NCI-H774 (cell line): ENCODE data around the gene ARMH4.
A peak's percentile ranks its signal among the peaks of the same experiment; 100 is the strongest.

ENCODE experiments used
- DNase-seq: peaks from one replicate; lab custom pipeline; 2025; lab: John Stamatoyannopoulos, UW

The ARMH4 gene

GRCh38 chr14:58100735-58101368 is 51.2 kb downstream of the ARMH4 start:
- no peak for DNase-seq

DNA sequence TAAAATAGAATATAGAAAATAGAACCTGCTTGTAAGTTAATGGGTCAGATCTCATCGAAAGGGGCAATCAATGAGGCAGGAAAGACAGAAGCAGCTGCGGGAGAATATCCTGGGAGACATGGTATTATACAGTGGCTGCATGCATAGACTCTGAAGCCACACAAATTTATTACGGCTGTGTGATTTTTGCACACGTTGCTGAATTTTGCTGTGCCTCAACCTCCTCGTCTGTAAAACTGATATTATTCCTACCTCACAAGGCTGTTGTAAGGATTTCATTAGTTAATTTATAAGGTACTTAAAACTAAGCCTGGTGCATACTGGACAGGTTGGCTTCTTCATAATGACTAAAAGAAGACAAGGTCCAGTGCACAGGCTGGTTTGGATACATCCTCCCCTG is 52.3 kb downstream of the ARMH4 start:
- DNase-seq = no peak

- no peak for DNase-seq
Measured at GRCh38 chr14:58098507-58098906, 53.5 kb downstream of the ARMH4 start.

DNA sequence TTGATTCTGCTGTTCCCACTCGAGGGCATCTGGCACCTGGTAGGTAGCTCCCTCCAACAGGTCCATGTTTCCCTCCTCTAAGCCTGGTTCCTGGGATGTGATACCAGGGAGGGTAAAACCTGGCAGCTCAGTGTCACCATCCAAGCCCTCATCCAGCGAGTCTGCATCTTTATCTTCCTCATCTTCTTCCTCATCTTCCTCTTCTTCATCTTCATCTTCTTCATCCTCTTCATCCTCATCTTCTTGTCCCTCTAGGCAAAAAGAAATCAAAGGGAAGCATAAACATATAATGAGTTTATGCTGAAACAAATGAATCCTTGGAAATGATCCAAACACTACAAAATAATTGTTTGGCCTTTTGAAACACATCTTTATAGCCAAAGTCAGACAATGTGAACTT is 55.3 kb downstream of the ARMH4 start:
- no peak for DNase-seq

DNA sequence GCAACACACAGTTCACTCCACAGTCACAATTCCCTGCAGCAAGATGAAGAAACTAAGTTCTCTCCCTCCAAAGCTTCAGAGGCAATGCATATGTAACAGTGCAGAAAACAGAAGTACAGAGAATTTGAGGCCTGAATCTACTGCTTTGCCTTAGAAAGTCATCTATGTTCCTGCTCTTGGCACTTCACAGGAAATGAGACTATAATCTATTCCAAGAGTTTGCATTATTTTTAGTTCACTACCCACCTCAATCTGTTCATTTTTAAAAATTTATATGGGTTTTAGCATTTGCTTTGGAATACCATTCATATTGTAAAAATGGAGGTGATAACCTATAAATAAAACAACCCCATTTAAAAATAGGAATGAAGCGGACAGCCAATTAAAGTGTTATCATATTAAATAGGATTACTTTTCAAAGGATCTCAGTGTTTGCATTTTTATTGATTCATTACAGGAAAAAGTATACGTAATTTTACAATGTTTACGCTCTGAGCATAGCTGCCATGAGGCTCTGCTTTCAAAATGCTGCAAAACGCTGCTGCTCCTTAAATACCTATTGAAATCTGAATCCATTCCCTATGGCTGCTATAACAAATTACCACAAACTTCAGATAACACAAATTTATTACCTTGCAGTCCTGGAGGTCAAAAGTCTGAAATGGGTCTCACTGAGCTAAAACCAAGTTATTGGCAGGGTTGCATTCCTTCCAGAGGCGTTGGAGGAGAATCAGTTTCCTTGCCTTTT is 60.0 kb downstream of the ARMH4 start:
- DNase-seq = no peak

GRCh38 chr14:58089612-58090011 is 62.4 kb downstream of the ARMH4 start:
- no peak for DNase-seq

DNA sequence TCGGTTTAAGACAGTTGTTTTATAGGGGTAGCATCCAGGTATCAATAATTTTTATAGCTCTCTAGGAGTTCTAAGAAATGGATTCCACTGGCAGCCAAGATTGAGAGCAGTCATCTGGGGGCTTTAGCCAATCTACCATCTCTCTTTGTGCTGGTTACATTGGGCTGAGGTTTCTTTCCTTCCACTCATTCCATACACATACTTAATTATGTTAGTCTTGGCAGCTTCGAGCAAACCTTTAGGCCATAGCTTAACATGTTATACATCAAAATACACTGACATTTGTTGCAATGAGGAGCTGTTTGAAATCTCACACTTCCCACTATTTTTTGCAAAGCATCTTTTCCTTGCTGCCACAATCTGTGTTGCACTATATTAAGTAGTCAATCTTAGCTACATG is 63.1 kb downstream of the ARMH4 start:
- DNase-seq = no peak

GRCh38 chr14:58085877-58086276 is 66.1 kb downstream of the ARMH4 start:
- DNase-seq = no peak

GRCh38 chr14:58082491-58083098 is 69.4 kb downstream of the ARMH4 start:
- no peak for DNase-seq

DNA sequence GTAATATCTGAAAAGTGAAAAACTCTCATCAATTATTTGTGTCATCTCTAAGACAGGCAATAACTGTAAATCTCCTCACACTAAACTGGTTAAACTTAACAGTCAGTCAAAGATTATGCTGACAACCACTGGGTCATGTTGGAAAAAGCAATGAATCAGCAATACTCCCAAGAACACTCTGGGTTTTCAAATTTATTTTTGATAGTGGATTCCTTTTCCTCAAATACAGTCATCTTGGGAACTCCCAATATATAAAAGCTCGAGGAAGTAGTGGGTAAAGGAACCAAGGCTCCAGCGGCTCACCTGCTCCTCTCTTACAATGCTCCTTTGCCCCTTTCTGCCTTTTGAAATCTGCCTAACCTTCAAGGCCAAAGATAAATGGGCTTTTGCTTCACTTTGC is 70.0 kb downstream of the ARMH4 start:
- DNase-seq = no peak

GRCh38 chr14:58078471-58078870 is 73.5 kb downstream of the ARMH4 start:
- DNase-seq = no peak

DNA sequence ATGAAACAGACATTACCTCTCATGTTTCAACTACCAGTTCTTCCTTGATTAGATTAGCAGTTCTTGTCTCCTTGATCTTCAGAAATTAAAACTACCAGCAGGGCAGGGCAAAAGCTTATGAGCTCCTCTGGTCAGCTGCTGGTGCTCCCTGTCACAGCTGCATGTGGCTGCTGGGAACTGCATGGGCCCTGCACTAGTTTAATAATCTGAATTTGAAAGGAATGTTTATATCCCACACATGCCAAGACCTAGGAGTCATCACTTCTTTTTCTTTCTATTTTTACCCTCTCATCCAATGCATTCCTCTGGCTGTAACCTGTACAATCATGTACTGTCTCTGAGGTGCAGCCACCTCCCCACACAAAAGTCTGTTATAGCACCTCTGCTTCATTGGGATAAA is 73.9 kb downstream of the ARMH4 start:
- DNase-seq = no peak

GRCh38 chr14:58077621-58078020 is 74.4 kb downstream of the ARMH4 start:
- DNase-seq = no peak

GRCh38 chr14:58073516-58073915 is 78.5 kb downstream of the ARMH4 start:
- DNase-seq = no peak

DNA sequence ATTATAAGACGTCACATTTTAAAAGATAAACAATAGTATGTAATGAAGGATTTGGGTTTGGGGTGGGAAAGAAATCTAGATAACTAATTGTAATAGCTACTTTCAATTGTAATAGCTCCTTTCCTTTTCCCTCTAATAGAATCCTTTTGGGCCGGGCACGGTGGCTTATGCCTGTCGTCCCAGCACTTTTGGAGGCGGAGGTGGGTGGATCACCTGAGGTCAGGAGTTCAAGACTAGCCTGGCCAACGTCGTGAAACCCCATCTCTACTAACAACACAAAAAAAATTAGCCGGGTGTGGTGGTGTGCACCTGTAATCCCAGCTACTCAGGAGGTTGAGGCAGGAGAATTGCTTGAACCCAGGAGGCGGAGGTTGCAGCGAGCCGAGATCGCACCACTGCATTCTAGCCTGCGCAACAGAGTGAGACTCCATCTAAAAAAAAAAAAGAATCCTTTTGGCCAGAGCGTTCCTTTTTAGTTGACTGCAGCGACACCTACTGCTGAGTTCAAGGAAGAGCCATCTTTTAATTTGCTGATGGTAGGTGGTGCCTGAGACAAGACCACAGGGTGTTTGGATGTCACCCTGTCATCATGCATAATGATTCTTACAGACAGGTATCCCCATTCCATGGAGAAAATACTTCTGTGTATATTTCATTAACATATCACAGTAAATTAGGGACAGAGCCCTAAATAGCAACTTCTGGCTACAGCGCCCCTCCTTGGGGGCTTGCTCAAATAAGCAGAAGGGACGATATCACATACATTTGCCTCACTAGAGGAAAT is 79.5 kb downstream of the ARMH4 start:
- peak; percentile 24 for DNase-seq

- no peak for DNase-seq
Measured at GRCh38 chr14:58071341-58071740, 80.7 kb downstream of the ARMH4 start.

DNA sequence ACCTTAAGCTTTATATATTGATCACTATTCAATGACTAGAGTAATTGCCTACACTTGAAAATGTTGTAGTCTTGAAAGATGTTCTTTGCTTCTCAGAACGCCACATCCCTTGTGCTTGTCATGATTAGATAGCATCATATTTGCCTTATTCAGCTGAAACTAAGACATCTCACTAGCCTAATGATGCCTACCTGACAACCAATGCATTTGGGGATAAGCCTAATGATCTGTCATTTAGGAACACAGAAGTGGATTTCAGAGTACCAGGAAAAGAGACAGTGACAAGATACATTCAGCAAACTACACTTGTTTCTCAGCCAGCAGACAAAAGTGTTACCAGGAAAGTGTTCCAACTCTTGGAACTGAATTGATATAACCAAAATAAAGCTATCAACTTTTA is 83.7 kb downstream of the ARMH4 start:
- DNase-seq = no peak

DNA sequence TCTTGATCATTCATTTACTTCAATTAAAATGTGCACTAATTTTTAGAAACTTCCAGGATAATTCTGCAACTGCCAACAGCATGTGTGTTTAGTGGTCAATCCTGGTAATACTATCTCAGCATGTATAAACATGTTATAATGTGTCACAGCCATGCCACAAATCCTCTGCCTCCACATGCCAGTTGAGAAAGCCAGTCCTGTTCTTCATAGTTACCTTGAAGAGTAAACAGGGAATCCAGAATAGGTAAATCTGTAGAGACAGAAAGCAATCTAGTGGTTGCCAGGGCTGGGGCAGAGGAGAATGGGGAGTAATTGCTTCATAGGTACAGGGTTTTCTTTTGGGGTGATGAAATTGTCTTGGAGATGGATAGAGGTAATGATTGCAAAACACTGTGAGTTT is 85.9 kb downstream of the ARMH4 start:
- DNase-seq = no peak

DNA sequence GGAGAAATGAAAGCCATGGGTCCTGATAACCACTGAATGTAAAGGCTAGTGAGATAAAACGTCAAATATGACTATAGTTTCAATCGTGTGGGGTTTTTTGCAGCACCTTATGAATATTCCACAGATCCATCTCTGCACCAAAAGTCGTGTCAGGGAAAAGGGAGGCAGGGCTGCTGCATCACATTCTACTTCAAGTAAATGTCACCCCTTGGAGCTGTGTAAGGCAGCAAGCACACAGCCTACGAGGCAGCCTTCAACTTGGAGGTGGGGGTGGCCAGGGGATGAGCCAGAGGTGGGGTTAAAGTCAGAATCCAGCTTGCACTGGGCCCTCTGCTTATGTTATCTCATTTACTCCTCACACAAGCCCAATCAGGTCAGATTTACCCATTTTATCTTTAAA is 90.4 kb downstream of the ARMH4 start:
- DNase-seq = no peak

DNA sequence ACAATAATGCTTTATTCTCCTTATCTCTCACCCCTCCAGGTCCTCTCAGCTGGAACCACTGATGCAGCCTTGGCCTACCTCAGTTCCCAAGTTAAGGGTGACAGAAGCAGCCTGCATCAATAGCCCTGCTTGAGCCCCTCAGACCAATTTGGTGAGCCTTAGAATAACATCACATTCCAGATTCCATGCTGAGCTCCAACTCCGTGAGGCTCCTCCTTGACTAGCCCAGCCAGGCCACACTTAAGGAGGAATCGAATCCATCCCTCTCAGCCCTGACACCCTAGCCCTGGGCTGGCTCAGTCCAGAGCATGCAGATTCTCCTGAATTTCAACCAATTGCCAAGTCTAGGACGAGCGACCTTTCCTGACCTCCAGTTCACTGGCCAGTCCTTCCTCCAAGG is 91.1 kb downstream of the ARMH4 start:
- no peak for DNase-seq

- no peak for DNase-seq
Measured at GRCh38 chr14:58060077-58060476, 91.9 kb downstream of the ARMH4 start.

DNA sequence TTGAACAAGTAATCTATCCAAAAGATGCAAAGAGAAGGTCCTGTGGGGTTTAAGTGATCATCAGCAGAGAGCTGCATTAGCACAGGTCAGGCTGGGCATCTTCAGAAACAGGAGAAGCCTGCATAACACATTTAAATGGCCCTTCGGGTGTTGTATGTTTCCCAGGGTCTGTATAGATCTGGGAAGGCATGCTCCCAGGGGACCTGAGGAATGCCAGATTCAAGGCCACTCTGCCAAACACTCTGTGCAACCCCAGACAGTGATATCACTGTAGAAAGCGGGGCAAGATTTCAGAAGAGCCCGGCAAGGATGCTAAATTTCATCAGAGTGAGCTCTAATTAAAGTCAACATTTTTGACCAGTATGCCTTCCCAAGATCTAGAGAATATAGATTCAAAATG is 92.9 kb downstream of the ARMH4 start:
- DNase-seq = no peak

- no peak for DNase-seq
Measured at GRCh38 chr14:58055497-58056010, 96.5 kb downstream of the ARMH4 start.
